Calu3 (cell line): ENCODE results near the gene ARL2. TPM values are rescaled to one million over a fixed set of nuclear protein-coding genes. Genes with fewer than 3 reads are reported as not detected.

ENCODE experiments used
- BruUV-seq: library from RNA; stranded (reverse); fragments of 400-500 nt; replicated peaks from 2 replicates; lab custom pipeline; 2021; lab: Mats Ljungman, UMichigan
- CTCF ChIA-PET: fragments of 300-600 bp; sonication (Branson Sonifier 250); formaldehyde crosslinking; loops from one replicate; lab custom pipeline; 2022; ENCODE audit warnings: antibody characterized with exemption; lab: Charles Lee
- DNase-seq: peaks from one replicate; pipeline ENCODE4 v3.0.0; 2022
- H3K27ac Mint-ChIP-seq: one replicate; pipeline ENCODE4 v1.8.0; 2022; ENCODE audit warnings: mixed read lengths; ENCODE audit not compliant: unreplicated experiment
- H3K27me3 Mint-ChIP-seq: one replicate; pipeline ENCODE4 v1.8.0; 2022; ENCODE audit warnings: mixed read lengths; ENCODE audit not compliant: unreplicated experiment
- H3K36me3 Mint-ChIP-seq: one replicate; pipeline ENCODE4 v1.8.0; 2022; ENCODE audit warnings: mild to moderate bottlenecking, moderate library complexity, mixed read lengths; ENCODE audit not compliant: insufficient read depth, unreplicated experiment
- H3K4me1 Mint-ChIP-seq: one replicate; pipeline ENCODE4 v1.8.0; 2022; ENCODE audit warnings: mild to moderate bottlenecking, low read depth, mixed read lengths; ENCODE audit not compliant: unreplicated experiment
- H3K4me3 Mint-ChIP-seq: one replicate; pipeline ENCODE4 v1.8.0; 2022; ENCODE audit warnings: mild to moderate bottlenecking, low read depth, moderate library complexity, mixed read lengths; ENCODE audit not compliant: unreplicated experiment
- H3K9me3 Mint-ChIP-seq: one replicate; pipeline ENCODE4 v1.8.0; 2022; ENCODE audit warnings: low read depth, mixed read lengths; ENCODE audit not compliant: unreplicated experiment
- CTCF ChIP-seq: fragments of 200-600 bp; IDR thresholded peaks from one replicate; pipeline ENCODE4 v1.8.0; 2022; ENCODE audit warnings: antibody characterized with exemption; ENCODE audit not compliant: unreplicated experiment
- intact Hi-C: fragments of 100-400 bp; cut with micrococcal nuclease; formaldehyde crosslinking; loops from one replicate; pipeline ENCODE4 v1.10.0; 2022; ENCODE audit not compliant: unreplicated experiment
- total RNA-seq: library from RNA; stranded (reverse); gene quantifications from 2 replicates; pipeline ENCODE4 v1.2.3, GENCODE V29; 2022

Gene ARL2
- total RNA-seq, 1 experiment from 2014 or later = 62.6 TPM

GRCh38 chr11:65035579-65035978 is 21.6 kb downstream of the ARL2 start:
- intact Hi-C loops = no loop called here
- CTCF ChIA-PET = no interaction called here
- no peak for TF ChIP-seq CTCF
- Mint-ChIP-seq H3K4me3 (no peak overlapping the region), H3K4me1 (no peaks in the 10 kb centered on the region), H3K36me3 (peaks cover 9% of the 10 kb centered on the region), H3K9me3 (no peaks in the 10 kb centered on the region), H3K27me3 (no peaks in the 10 kb centered on the region), H3K27ac (no peak overlapping the region)
- no peak for DNase-seq
- BruUV-seq = no TSS peak

GRCh38 chr11:65036931-65037330 is 23.0 kb downstream of the ARL2 start:
- no peak for TF ChIP-seq CTCF
- Mint-ChIP-seq H3K4me3 (no peak overlapping the region), H3K4me1 (no peaks in the 10 kb centered on the region), H3K36me3 (peaks cover 22% of the 10 kb centered on the region), H3K9me3 (no peaks in the 10 kb centered on the region), H3K27me3 (no peaks in the 10 kb centered on the region), H3K27ac (no peak overlapping the region)
- intact Hi-C loops = no loop called here
- no peak for DNase-seq
- no TSS peak for BruUV-seq
- CTCF ChIA-PET = no interaction called here

GRCh38 chr11:65040520-65040846 is 26.5 kb downstream of the ARL2 start:
- no TSS peak for BruUV-seq
- intact Hi-C loops = no loop called here
- no peaks in the 10 kb centered on the region for H3K27me3 Mint-ChIP-seq
- H3K27ac Mint-ChIP-seq = peak overlapping the region; percentile 43
- no peak for TF ChIP-seq CTCF
- H3K9me3 Mint-ChIP-seq = no peaks in the 10 kb centered on the region
- peaks cover 37% of the 10 kb centered on the region for H3K36me3 Mint-ChIP-seq
- H3K4me1 Mint-ChIP-seq = no peaks in the 10 kb centered on the region
- CTCF ChIA-PET = interaction anchor here (1.1 to 1.2 kb wide), 3 partner anchors 22 to 82 kb away, joined by 3 to 5 read pairs (median 3); partner anchors contain the start of genes FAU and MRPL49
- H3K4me3 Mint-ChIP-seq = peak overlapping the region; percentile 75
- DNase-seq = no peak

GRCh38 chr11:65040847-65041622 is 27.1 kb downstream of the ARL2 start, which contains the start of gene SAC3D1:
TSS of gene SAC3D1 (plus strand) at chr11:65041210. CDS start at chr11:65041293, 83 bp downstream.
- BruUV-seq = no TSS peak
- Mint-ChIP-seq H3K36me3 (peaks cover 37% of the 10 kb centered on the region), H3K27ac (peak within 1 kb of the TSS; percentile 43), H3K27me3 (no peaks in the 10 kb centered on the region), H3K9me3 (no peaks in the 10 kb centered on the region), H3K4me3 (peak within 1 kb of the TSS; percentile 75), H3K4me1 (no peaks in the 10 kb centered on the region)
- intact Hi-C loops = no loop called here
- CTCF ChIA-PET = interaction anchor here (0.7 to 1.2 kb wide), 5 partner anchors 22 to 247 kb away, joined by 3 to 5 read pairs (median 3); partner anchors contain the start of genes FAU and MRPL49
- no peak for TF ChIP-seq CTCF
- DNase-seq = peak; percentile 94
